ENCODE data around the gene EPS8L3. TPM values are rescaled to one million over a fixed set of nuclear protein-coding genes. Genes with fewer than 3 reads are reported as not detected.

The EPS8L3 gene, protein sequence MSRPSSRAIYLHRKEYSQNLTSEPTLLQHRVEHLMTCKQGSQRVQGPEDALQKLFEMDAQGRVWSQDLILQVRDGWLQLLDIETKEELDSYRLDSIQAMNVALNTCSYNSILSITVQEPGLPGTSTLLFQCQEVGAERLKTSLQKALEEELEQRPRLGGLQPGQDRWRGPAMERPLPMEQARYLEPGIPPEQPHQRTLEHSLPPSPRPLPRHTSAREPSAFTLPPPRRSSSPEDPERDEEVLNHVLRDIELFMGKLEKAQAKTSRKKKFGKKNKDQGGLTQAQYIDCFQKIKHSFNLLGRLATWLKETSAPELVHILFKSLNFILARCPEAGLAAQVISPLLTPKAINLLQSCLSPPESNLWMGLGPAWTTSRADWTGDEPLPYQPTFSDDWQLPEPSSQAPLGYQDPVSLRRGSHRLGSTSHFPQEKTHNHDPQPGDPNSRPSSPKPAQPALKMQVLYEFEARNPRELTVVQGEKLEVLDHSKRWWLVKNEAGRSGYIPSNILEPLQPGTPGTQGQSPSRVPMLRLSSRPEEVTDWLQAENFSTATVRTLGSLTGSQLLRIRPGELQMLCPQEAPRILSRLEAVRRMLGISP
- not detected in 2 replicates for total RNA-seq

DNA sequence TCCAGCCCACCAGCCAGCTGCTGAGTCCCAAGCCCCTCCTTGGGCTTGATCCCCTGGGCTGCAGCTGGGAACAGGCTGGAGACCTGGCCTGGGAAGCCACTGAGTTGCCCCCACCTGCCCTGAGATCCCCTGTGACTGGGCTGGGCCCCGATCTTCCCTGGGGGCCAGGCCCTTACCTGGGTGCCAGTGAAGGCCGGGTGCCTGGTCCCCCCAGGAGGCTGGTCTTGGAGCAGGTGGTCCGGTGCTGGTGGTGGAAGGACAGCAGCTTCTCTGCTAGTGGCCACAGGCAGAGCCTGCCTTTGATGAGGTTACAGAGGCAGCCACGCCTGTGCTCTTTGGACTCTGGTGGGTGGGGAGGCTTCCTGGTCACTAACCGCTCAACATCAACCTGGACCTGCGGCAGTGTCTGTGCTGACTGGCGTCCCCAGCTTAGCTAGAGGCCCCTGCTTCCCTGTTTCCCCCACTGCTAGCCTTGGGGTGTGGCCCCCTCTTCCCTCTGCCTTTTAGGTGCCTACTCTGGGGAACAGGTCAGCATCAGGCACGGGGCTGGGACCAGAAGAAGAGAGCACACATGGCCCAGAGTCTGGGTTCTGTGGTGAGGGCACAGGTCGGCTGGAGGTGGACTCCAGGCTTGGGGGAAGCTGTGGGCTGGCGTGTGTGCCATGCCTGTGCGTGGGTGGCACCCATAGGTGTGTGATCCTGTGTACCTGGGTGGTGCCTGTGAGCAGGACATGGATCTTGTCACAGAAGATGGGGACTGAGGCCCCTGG, at the start of gene EPS8L3:
EPS8L3 (minus strand) TSS at position 278 of the 770 bp plus-strand sequence. CDS start 2,174 bp downstream, outside the sequence.

DNA sequence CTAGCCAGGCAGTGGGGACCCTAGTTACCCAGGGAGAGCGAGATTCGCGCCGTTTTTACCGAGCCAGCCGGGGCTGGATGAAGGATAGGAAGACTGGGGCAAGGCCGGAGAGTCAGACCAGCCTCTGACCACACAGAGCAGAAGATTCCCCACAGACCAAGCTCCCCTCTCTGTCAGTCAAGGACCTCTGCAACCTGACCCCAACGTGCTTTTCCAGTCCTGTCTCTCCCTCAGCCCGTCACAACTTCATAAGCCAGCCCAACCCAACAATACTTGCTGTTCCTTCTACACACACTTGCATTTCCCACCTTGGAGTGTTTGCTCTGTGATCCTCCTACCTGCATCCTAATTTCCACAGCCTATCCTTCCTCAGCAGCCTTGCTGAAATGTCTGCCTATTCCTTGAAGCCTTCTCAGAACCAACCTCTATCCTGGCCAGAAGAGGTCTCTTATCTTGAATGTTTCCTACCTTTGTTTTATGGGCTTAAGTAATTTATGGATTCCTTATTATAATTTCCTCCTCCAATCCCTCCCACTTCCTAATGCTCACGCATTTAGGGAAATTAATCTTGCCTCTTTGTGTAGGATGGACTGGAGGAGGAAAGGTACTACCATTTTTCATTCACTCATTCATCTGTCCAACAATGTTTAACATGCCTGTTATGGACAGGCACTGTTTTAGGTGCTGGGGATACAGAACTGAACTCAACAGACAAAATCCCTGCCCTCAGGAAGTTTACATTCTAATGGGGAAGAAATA, 22.9 kb downstream of the EPS8L3 start, which contains the start of gene GSTM3:
GSTM3 (minus strand) TSS at position 424 of the 759 bp plus-strand sequence. CDS start 751 bp downstream, outside the sequence.

DNA sequence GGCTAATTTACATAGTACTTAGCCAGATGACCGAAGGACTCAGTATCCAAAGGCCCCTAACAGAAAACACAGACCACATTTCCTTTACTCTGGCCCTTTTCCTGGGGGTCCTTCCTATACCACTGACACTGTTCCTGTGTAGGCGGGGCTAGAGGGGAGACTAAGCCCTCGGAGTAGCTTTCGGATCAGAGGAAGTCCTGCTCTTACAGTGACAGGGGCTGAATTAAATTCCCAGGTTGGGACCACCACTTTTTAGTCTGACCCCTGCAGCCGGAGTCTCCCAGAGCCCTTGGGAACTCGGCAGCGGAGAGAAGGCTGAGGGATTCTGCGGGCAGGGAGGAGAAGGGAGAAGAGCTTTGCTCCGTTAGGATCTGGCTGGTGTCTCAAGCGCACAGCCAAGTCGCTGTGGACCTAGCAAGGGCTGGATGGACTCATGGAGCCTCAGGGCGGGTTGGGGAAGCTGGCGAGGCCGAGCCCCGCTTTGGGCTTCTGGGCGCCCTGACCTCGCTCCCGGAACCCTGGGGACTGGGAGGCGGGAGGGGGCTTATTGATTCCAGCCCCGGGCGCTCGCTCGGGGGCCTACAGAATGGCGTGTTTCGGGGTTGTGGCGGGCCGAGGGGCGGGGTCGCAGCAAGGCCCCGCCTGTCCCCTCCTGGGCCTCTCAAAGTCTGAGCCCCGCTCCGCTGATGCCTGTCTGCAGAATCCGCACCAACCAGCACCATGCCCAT, 52.0 kb downstream of the EPS8L3 start, which contains the start of gene GSTM5:
GSTM5 (plus strand) TSS at position 659 of the 728 bp plus-strand sequence; CDS start at position 721, 62 bp downstream.

Other genes starting within 250 kb of the EPS8L3 start
- gene GPR61, start 224.1 kb downstream of the EPS8L3 start, total RNA-seq = 0.59 TPM in 1 of 2 replicates, not detected in the other
- gene GNAI3, start 215.3 kb downstream of the EPS8L3 start, total RNA-seq = 18.4 and 22.9 TPM in 2 replicates
- gene GNAT2, start 144.3 kb downstream of the EPS8L3 start, total RNA-seq = 0.09 TPM in 1 of 2 replicates, not detected in the other
- gene AMPD2, start 144.1 kb downstream of the EPS8L3 start, total RNA-seq = 83.7 and 116 TPM in 2 replicates
- 5.8 and 13.7 TPM in 2 replicates for gene GSTM4, start 107.8 kb downstream of the EPS8L3 start, total RNA-seq
- 18.1 and 20.8 TPM in 2 replicates for gene GSTM2, start 95.9 kb downstream of the EPS8L3 start, total RNA-seq
- gene GSTM1, start 76.1 kb downstream of the EPS8L3 start, total RNA-seq = 0.51 and 9.8 TPM in 2 replicates
- 1.8 and 2.3 TPM in 2 replicates for gene GSTM5, start 51.7 kb downstream of the EPS8L3 start, total RNA-seq
- gene GSTM3, start 22.9 kb downstream of the EPS8L3 start, total RNA-seq = 24.3 and 138 TPM in 2 replicates
- 85.8 and 90.6 TPM in 2 replicates for gene CSF1, start 146.9 kb upstream of the EPS8L3 start, total RNA-seq
- 79.0 and 85.8 TPM in 2 replicates for gene AHCYL1, start 220.8 kb upstream of the EPS8L3 start, total RNA-seq